Regular cardiac myocyte (primary cell): ENCODE measurements around the gene EXPH5. TPM values are rescaled to one million over a fixed set of nuclear protein-coding genes. Genes with fewer than 3 reads are reported as not detected.

Experiments used
- total RNA-seq: library from RNA; depleted of rRNA; stranded (reverse); fragments of >200 nt; gene quantifications from 2 replicates; pipeline ENCODE4 v1.2.3, GENCODE V29; 2014

The EXPH5 gene, protein sequence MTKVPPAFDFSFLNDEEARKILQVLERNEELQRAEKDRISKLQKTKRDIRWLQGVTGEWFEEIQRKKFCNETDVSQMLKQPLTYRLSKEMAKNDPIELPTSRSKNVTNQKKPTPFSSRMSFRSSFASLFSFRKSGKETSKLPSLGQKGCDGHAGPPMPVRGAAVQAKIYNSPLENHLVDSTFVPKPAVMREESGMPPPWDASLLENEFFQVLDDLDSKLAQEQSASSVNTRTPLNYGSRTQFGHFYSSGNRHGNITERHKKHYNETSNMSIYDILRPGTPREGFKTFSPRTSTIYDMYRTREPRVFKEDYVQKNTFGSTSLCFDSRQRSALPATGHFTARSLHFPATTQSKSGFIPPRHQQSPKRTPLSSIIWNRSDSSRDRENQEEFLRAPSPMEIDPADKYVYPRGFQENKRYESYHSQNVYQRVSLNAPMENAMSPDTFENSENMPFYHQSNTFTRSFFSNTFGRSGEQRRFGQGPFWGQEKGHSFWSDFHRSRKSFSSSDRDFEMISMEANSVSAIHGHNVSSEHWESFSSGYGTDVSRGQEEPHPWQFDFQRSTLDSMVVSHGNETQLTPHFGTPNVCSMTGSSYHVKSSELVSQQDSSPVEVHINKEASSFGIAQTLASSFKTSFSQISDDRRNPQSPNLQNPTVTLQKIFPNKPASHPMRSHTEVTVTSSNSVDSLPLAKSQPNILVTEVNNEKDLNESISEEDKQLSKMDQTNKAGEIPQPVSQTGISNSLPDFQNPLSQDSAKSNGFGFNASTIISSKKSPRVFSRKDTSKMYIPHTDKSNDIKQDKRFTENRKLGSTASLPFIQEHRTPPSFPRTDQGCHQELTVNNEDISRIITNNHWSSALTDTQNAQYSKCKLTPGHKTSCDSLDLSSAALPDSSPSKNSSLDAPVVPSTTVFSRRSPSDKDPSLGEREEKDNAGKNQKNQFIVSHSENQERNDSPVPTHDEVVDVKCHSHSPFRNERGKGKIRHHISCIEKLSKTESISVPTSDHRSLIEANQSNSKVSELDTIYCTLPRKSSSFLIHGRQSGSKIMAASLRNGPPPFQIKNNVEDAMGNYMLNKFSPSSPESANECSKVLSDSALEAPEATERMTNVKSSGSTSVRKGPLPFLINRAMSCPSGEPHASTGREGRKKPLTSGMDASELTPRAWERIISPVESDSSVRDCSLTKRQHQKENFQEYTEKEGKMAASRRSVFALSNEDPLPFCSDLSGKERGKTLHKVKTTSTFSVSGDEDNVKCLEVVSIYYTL (N-terminal part only)
- under 0.01 and 0.19 TPM in 2 replicates for total RNA-seq

DNA sequence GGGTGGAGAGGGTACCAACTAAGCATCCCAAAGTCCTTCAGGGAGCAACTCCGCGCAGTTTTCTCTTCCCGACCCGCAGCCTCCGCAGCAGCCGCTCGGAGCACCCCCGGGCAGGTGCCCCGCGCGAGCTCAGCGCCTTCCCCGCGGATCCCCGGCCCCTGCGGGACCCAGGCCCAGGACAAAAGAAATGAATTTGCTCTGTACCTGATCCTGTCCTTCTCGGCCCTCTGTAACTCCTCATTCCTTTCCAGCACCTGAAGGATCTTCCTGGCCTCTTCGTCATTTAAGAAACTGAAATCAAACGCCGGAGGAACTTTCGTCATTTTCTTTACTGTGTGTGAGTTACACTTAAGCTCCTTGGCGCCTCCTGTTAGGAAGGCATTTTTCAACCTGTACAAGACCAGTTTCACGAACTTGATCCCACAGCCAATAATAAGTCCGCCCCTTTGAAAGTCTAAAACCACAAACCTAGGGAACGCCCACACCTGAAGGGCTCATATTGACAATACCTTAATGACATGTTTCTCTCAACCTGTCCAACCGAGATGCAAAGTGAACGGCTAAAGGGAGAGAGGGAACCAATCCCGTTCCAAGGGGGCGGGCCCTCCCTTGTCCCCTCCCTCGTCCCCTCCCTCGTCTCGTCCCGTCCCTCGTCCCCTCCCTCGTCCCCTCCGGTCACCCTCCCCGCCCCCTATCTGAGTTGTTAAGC, at the start of gene EXPH5:
EXPH5 (minus strand) TSS at position 555 of the 709 bp plus-strand sequence; CDS start at position 323, 232 bp downstream.

DNA sequence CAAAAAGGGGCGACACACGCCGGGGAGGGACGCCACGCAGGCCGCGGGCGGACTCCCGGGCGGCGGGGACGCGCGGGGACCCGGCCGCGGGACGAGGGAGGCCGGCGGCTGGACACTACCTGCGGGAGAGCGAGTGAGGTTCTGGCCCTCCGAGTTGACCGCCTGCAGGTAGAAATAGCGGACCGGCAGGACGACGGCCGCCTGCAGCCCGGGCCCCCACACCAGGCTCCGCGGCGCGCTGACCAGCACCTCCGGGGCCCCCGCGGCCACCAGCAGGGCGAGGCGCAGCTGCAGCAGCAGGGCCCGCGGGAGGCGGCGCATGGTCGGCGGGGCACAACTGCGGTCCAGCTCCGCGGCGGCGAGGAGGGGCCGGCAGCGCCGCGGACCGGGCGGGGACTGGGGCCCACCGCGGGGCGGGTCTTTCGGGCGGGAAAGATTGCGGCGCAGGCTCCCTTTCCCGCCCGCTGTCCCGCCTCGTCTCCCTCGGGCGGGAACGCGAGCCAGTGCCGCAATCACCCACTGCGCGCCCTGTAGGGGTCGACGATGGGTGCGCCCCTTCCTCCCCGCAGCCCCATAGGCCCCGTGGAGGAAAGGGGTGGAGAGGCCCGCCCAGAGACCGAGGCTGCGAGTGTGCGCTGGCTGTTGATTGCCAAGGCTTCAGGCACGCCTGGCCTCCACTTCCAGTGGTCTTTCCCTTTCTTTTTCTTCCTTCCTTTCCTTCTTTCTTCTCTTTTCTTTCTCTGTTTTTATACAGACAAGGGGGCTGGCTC, 95.3 kb downstream of the EXPH5 start, which contains the start of gene POGLUT3:
POGLUT3 (minus strand) TSS at position 339 of the 770 bp plus-strand sequence; CDS start at position 321, 18 bp downstream.

DNA sequence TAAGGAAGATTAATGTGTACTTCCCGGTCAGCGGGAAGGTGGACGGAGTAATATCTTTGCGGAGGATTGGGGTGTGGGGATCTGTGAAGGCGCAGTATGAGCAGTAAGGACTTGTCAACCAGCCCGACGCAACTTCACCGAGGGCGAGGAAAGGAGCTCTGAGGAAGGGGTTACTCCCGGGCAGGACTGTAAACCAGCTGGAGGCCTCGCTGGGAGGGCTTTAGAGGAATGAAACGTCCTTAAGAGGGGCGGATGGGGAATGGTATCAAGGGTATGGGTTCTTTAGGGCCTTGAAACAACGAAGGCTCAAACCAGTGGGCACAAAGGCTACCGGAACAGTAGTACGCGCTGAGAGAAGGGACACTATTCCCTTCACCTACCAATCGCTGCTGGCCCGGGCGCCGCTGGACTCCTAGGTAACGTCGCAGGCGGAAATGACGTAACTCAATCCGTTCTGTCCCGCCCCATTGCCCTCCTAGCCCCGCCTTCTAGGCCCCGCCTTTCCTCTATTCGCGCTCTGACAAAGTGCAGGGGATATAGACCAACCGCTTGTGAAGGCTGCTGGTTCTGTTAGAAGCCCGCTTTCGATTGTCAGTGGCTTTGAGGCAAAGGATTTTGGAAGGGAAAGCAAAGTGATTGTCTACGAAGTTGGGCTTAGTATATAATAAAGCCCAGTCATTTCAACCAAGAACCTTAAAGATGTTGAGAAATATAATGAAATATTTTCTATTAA, 126.3 kb downstream of the EXPH5 start, which contains the start of gene C11orf65:
C11orf65 (minus strand) TSS at position 439 of the 733 bp plus-strand sequence. CDS start 5,970 bp downstream, outside the sequence.

Other genes with a start within 250 kb of the EXPH5 start
- 0.85 and 1.2 TPM in 2 replicates for gene C11orf65, start 126.2 kb downstream of the EXPH5 start, total RNA-seq
- 24.2 and 27.2 TPM in 2 replicates for gene POGLUT3, start 95.4 kb downstream of the EXPH5 start, total RNA-seq
- gene DDX10, start 71.3 kb upstream of the EXPH5 start, total RNA-seq = 32.7 and 74.8 TPM in 2 replicates